DMS114 treated with DMSO at 0.1 percent for 48 hours (cell line): Measurements from ENCODE around the gene ERBB2.
"Not testable (repeated sequence)": the region's sequence is repeated elsewhere in the genome, so short reads cannot be mapped to it uniquely, and the experiment has no call there.

Source experiments
- DNase-seq: peaks from one replicate; lab custom pipeline; 2025; ENCODE audit not compliant: unreplicated experiment; lab: John Stamatoyannopoulos, UW

The ERBB2 gene

GRCh38 chr17:39722965-39723848 lies 23.3 kb downstream of the ERBB2 start:
- DNase-seq: no peak

- DNase-seq: no peak
Observed at GRCh38 chr17:39724731-39725130, 24.9 kb downstream of the ERBB2 start.

- DNase-seq: not testable (repeated sequence)
Observed at GRCh38 chr17:39725923-39726322, 26.1 kb downstream of the ERBB2 start.

GRCh38 chr17:39726617-39727016 lies 26.8 kb downstream of the ERBB2 start:
- no peak for DNase-seq

- DNase-seq: no peak
Observed at GRCh38 chr17:39727556-39727955, 27.7 kb downstream of the ERBB2 start.

- DNase-seq: no peak
Observed at GRCh38 chr17:39729280-39729851, 29.5 kb downstream of the ERBB2 start.

- peak; percentile 47 for DNase-seq
Observed at GRCh38 chr17:39730095-39730921, 30.4 kb downstream of the ERBB2 start, which contains the start of gene MIEN1. Gene MIEN1, minus strand, starts transcription at chr17:39730532. Its CDS starts 37 bp downstream, at chr17:39730495.

- DNase-seq: no peak
Observed at GRCh38 chr17:39732586-39732985, 32.7 kb downstream of the ERBB2 start.

GRCh38 chr17:39735882-39736281 lies 36.0 kb downstream of the ERBB2 start:
- DNase-seq: no peak

- DNase-seq: no peak
Observed at GRCh38 chr17:39736319-39737165, 36.7 kb downstream of the ERBB2 start.

- no peak for DNase-seq
Observed at GRCh38 chr17:39737206-39737759, 37.4 kb downstream of the ERBB2 start.

GRCh38 chr17:39737760-39738567 lies 38.1 kb downstream of the ERBB2 start, which contains the start of gene GRB7:
Gene GRB7, plus strand, starts transcription at chr17:39737938. Its CDS starts 4,364 bp downstream, at chr17:39742302.
- no peak for DNase-seq

- no peak for DNase-seq
Observed at GRCh38 chr17:39738568-39738901, 38.7 kb downstream of the ERBB2 start.

GRCh38 chr17:39738983-39739884 lies 39.4 kb downstream of the ERBB2 start:
- no peak for DNase-seq

GRCh38 chr17:39739885-39740356 lies 40.1 kb downstream of the ERBB2 start:
- DNase-seq: no peak

- DNase-seq: no peak
Observed at GRCh38 chr17:39740357-39741111, 40.7 kb downstream of the ERBB2 start.

- no peak for DNase-seq
Observed at GRCh38 chr17:39742126-39742855, 42.4 kb downstream of the ERBB2 start.
